ENCODE data around the gene SMOC2. TPM values are rescaled to one million over a fixed set of nuclear protein-coding genes. Genes with fewer than 3 reads are reported as not detected.

The SMOC2 gene
- total and polyA plus RNA-seq, 3 experiments from 2014 or later = not detected

DNA sequence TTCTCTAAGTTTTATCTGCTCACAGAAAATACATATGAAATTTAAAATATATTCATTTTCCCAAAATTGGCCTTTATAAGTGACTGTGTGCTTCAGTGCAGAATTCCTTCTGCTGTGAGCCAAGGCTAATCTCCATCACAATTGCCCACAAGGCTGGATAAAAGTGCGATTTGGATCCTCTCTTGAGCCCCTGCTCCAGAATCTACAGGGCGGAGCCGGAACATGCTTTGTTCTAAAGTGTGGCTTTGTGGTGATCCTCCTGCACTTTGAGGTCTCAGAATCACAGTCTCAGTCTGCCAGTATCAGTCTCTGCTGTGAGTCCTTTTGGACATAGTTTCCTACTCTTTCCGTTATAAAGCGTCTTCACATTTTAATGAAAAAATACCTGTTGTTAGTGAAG lies 28.9 kb downstream of the SMOC2 start:
- CTCF ChIA-PET = no interaction called here
- H3K27ac Mint-ChIP-seq = no peak overlapping the region
- H3K4me1 Mint-ChIP-seq = no peaks in the 10 kb centered on the region
- POLR2A ChIA-PET = no interaction called here
- H3K4me3 Mint-ChIP-seq = no peak overlapping the region
- no peaks in the 10 kb centered on the region for H3K9me3 Mint-ChIP-seq
- no peaks in the 10 kb centered on the region for H3K9me3 ChIP-seq (ENCODE audit: low read length)
- no peaks in the 10 kb centered on the region for H3K4me1 ChIP-seq (ENCODE audit: insufficient read depth, low read length)
- no peak overlapping the region for H3K27ac ChIP-seq (ENCODE audit: low read depth, low read length)
- H3K4me3 ChIP-seq (ENCODE audit: low read length) = no peak overlapping the region
- H3K36me3 ChIP-seq (ENCODE audit: insufficient read depth, low read length) = no peaks in the 10 kb centered on the region
- peaks cover 4 to 5% of the 10 kb centered on the region in 2 donors for H3K27me3 Mint-ChIP-seq
- DNase-seq = no peak
- no peaks in the 10 kb centered on the region for H3K36me3 Mint-ChIP-seq
- H3K27me3 ChIP-seq (ENCODE audit: insufficient read depth, low read length, poor library complexity, severe bottlenecking) = no peaks in the 10 kb centered on the region

DNA sequence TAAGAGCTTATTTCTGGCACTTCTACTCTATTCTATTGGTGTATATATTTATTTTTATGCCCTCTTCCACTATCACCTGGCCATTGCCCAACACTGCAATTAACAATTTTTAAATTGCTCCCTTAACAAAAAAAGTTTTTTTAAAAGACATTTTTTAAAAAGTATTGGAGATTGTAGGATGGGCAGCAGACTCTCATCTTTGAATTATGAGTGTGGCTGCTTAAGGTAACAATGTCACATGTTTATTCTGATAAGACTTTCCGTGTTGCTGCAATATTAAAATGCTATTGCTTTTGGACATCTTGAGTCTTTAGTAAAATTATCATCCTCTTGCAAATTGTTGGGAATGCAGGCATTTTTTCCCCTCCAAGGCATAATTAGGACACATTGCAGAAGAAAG lies 31.4 kb downstream of the SMOC2 start:
- peaks cover 0 to 6% (median 0%) of the 10 kb centered on the region in 5 donors for H3K9me3 Mint-ChIP-seq
- no peaks in the 10 kb centered on the region for H3K4me1 Mint-ChIP-seq
- Histone ChIP-seq H3K9me3 (ENCODE audit: low read length) (no peaks in the 10 kb centered on the region), H3K4me1 (ENCODE audit: insufficient read depth, low read length) (no peaks in the 10 kb centered on the region), H3K27ac (ENCODE audit: low read depth, low read length) (no peak overlapping the region), H3K4me3 (ENCODE audit: low read length) (no peak overlapping the region), H3K27me3 (ENCODE audit: insufficient read depth, low read length, poor library complexity, severe bottlenecking) (no peaks in the 10 kb centered on the region), H3K36me3 (ENCODE audit: insufficient read depth, low read length) (no peaks in the 10 kb centered on the region)
- H3K27me3 Mint-ChIP-seq = peaks cover 6 to 19% of the 10 kb centered on the region in 2 donors
- ChIA-PET CTCF (no interaction called here), POLR2A (no interaction called here)
- no peak overlapping the region for H3K4me3 Mint-ChIP-seq
- no peaks in the 10 kb centered on the region for H3K36me3 Mint-ChIP-seq
- no peak for DNase-seq
- no peak overlapping the region for H3K27ac Mint-ChIP-seq

DNA sequence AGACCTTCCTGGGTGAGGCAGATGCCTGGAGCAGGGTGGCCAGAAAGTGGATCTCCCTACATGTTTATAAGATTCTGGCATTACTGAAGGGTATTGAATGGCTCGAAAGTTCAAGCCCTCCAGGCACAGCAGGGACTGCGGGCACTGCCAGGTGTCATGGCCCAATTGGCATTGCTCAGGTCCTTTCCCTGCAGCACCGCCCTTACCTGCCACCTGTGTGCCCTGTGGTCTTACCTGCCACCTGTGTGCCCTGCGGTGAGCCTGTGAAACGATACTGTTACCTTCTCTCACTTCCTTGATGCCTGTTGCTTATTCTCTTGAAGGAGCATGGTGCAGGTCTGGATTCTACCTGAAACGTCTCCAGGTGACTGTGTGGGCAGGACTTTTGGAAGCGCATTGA lies 32.2 kb downstream of the SMOC2 start:
- no peaks in the 10 kb centered on the region for H3K9me3 ChIP-seq (ENCODE audit: low read length)
- no peaks in the 10 kb centered on the region for H3K36me3 ChIP-seq (ENCODE audit: insufficient read depth, low read length)
- ChIA-PET POLR2A (no interaction called here), CTCF (no interaction called here)
- no peak overlapping the region for H3K27ac ChIP-seq (ENCODE audit: low read depth, low read length)
- Mint-ChIP-seq H3K36me3 (no peaks in the 10 kb centered on the region), H3K9me3 (peaks cover 0 to 8% (median 2%) of the 10 kb centered on the region in 5 donors), H3K4me3 (no peak overlapping the region), H3K4me1 (no peaks in the 10 kb centered on the region), H3K27me3 (peaks cover 6 to 21% of the 10 kb centered on the region in 2 donors), H3K27ac (no peak overlapping the region)
- H3K4me3 ChIP-seq (ENCODE audit: low read length) = no peak overlapping the region
- H3K4me1 ChIP-seq (ENCODE audit: insufficient read depth, low read length) = no peaks in the 10 kb centered on the region
- no peaks in the 10 kb centered on the region for H3K27me3 ChIP-seq (ENCODE audit: insufficient read depth, low read length, poor library complexity, severe bottlenecking)
- DNase-seq = no peak

DNA sequence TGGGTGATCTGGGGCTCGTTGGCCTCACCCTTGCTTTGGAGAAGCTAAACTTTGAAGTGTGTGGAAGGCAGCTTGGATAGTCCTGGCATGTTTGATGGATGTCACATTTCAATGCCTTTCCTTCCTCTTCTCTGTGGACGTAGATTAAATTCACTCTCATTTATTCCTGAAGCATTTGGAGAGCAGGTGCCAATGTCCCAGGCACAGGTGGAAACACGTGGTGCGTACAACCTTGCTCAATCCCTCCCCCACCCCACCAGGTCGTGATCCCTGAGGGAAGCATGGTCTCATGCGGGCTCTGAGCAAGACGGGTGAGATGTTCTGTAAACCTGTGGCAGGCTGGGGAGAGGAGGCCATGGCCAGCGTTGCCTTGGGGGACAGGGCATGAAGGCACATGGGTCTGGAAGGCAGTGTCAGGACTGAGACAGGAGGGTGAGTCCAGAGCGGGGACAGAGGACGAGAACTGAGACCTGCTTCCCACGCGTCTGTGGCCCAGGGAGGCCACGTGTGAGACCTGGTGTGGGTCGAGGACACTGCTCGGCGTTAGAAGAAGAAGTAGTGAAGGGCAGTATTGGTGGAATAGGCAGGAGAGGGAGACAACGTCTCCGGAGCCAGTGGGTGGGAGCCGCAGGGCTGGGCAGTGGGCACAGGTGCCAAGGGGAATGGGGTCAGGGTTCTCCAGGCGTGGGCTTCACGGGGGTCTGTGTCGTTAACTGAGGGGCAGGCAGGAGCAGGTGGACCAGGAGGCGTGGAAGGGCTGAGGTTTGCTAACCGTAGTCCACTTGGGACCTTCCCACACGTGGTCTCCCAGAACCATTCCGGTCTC lies 34.4 kb downstream of the SMOC2 start:
- H3K27ac ChIP-seq (ENCODE audit: low read depth, low read length) = no peak overlapping the region
- H3K36me3 Mint-ChIP-seq = peaks cover 0 to 2% (median 0%) of the 10 kb centered on the region in 3 donors
- H3K4me3 Mint-ChIP-seq = no peak overlapping the region
- H3K27ac Mint-ChIP-seq = no peak overlapping the region
- H3K4me1 ChIP-seq (ENCODE audit: insufficient read depth, low read length) = no peaks in the 10 kb centered on the region
- H3K4me1 Mint-ChIP-seq = no peaks in the 10 kb centered on the region
- no peaks in the 10 kb centered on the region for H3K27me3 ChIP-seq (ENCODE audit: insufficient read depth, low read length, poor library complexity, severe bottlenecking)
- no peaks in the 10 kb centered on the region for H3K36me3 ChIP-seq (ENCODE audit: insufficient read depth, low read length)
- H3K4me3 ChIP-seq (ENCODE audit: low read length) = no peak overlapping the region
- H3K27me3 Mint-ChIP-seq = peaks cover 3 to 21% of the 10 kb centered on the region in 2 donors
- ChIA-PET CTCF (no interaction called here), POLR2A (no interaction called here)
- H3K9me3 Mint-ChIP-seq = peaks cover 3 to 15% (median 13%) of the 10 kb centered on the region in 5 donors
- DNase-seq = no peak
- no peaks in the 10 kb centered on the region for H3K9me3 ChIP-seq (ENCODE audit: low read length)

DNA sequence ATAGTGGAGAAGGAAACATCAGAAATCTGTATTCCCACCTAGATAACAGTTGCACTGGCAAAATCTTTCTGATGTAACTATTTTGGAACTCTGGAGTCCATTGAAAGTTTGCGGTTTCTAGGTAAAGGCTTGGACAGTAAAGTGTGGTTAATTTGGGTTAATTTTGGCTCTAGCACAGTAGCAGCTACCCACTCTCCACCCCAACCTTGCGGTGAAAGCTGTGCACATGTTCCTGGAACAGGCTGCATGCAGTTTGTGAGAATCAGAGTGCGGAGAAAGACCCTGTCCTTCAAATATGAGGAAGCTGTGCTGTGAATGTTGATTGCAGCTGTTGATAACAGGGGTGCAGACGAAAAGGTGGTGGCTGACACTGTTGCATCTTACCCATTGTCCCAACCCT lies 38.4 kb downstream of the SMOC2 start:
- Histone ChIP-seq H3K9me3 (ENCODE audit: low read length) (no peaks in the 10 kb centered on the region), H3K4me3 (ENCODE audit: low read length) (no peak overlapping the region), H3K27me3 (ENCODE audit: insufficient read depth, low read length, poor library complexity, severe bottlenecking) (no peaks in the 10 kb centered on the region), H3K27ac (ENCODE audit: low read depth, low read length) (no peak overlapping the region), H3K4me1 (ENCODE audit: insufficient read depth, low read length) (no peaks in the 10 kb centered on the region), H3K36me3 (ENCODE audit: insufficient read depth, low read length) (no peaks in the 10 kb centered on the region)
- Mint-ChIP-seq H3K4me1 (peaks cover 1 to 10% (median 4%) of the 10 kb centered on the region in 3 donors), H3K36me3 (peaks cover 0 to 4% (median 0%) of the 10 kb centered on the region in 3 donors), H3K27me3 (peaks cover 7 to 21% of the 10 kb centered on the region in 2 donors), H3K27ac (no peak overlapping the region), H3K4me3 (no peak overlapping the region), H3K9me3 (peaks cover 3 to 20% (median 18%) of the 10 kb centered on the region in 5 donors)
- ChIA-PET POLR2A (no interaction called here), CTCF (no interaction called here)
- DNase-seq = no peak

DNA sequence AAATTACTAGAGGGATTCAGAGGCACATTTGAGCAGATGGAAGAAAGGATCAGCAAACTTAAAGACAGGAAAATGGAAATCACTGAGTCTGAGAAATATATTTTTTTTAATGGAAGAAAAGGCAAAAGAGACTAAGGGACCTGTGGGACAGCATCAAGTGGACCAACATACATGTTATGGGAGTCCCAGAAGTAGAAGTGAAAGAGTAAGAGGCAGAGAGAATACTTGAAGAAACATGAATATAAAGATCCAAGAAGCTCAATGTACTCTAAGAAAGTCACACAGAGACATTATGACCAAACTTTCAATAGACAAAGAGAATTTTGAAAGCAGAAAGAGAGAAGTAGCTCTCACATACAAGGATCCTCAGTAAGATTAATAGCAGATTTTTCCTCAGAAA lies 39.5 kb downstream of the SMOC2 start:
- no peaks in the 10 kb centered on the region for H3K9me3 ChIP-seq (ENCODE audit: low read length)
- CTCF ChIA-PET = no interaction called here
- Mint-ChIP-seq H3K36me3 (peaks cover 0 to 4% (median 0%) of the 10 kb centered on the region in 3 donors), H3K4me1 (peaks cover 1 to 10% (median 4%) of the 10 kb centered on the region in 3 donors), H3K9me3 (peaks cover 3 to 20% (median 16%) of the 10 kb centered on the region in 5 donors), H3K27me3 (peaks cover 7 to 11% of the 10 kb centered on the region in 2 donors), H3K4me3 (no peak overlapping the region), H3K27ac (no peak overlapping the region)
- H3K36me3 ChIP-seq (ENCODE audit: insufficient read depth, low read length) = no peaks in the 10 kb centered on the region
- POLR2A ChIA-PET = no interaction called here
- no peak for DNase-seq
- H3K27me3 ChIP-seq (ENCODE audit: insufficient read depth, low read length, poor library complexity, severe bottlenecking) = no peaks in the 10 kb centered on the region
- H3K4me3 ChIP-seq (ENCODE audit: low read length) = no peak overlapping the region
- no peaks in the 10 kb centered on the region for H3K4me1 ChIP-seq (ENCODE audit: insufficient read depth, low read length)
- H3K27ac ChIP-seq (ENCODE audit: low read depth, low read length) = no peak overlapping the region

DNA sequence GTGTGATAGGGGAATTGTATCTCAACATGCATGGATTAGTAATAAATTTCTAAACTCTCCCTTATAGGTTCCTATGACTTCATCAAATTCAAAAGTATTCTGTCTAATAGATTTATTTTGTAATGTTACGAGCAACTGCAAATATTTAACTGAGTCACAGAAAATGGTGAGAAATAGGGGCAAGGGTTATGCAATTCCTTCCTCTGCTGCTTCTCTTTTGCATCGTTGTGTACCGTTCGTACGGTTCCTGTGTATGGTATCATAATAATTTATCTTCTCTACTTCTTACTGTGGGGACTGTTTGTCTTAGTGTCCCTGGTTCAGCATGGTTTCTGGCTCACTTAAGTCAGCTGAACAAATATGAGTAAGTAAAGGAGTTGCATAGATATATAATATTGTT lies 44.8 kb downstream of the SMOC2 start:
- Histone ChIP-seq H3K27ac (ENCODE audit: low read depth, low read length) (no peak overlapping the region), H3K9me3 (ENCODE audit: low read length) (no peaks in the 10 kb centered on the region), H3K27me3 (ENCODE audit: insufficient read depth, low read length, poor library complexity, severe bottlenecking) (no peaks in the 10 kb centered on the region), H3K4me1 (ENCODE audit: insufficient read depth, low read length) (no peaks in the 10 kb centered on the region), H3K4me3 (ENCODE audit: low read length) (no peak overlapping the region), H3K36me3 (ENCODE audit: insufficient read depth, low read length) (no peaks in the 10 kb centered on the region)
- peaks cover 0 to 6% of the 10 kb centered on the region in 2 donors for H3K27me3 Mint-ChIP-seq
- H3K4me3 Mint-ChIP-seq = no peak overlapping the region
- peaks cover 1 to 10% (median 4%) of the 10 kb centered on the region in 3 donors for H3K4me1 Mint-ChIP-seq
- no peak for DNase-seq
- POLR2A ChIA-PET = no interaction called here
- no peaks in the 10 kb centered on the region for H3K36me3 Mint-ChIP-seq
- peaks cover 0 to 2% (median 0%) of the 10 kb centered on the region in 5 donors for H3K9me3 Mint-ChIP-seq
- CTCF ChIA-PET = no interaction called here
- H3K27ac Mint-ChIP-seq = no peak overlapping the region

DNA sequence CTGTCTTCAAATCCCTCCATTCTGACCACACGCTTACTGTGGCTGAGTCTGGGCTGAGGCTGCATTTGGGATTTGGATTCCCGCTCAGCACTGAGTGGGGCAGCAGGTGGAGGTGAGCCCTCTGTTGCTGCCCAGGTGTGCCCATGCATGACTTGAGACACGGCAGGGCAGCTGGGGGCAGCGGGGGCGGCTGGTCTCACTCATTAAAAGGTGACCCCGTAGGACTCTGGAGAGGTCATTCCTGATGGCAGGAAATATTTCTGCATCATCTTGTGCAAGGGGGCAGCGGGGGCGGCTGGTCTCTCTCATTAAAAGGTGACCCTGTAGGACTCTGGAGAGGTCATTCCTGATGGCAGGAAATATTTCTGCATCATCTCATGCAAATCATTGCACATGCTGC lies 49.8 kb downstream of the SMOC2 start:
- no peak for DNase-seq
- Mint-ChIP-seq H3K36me3 (no peaks in the 10 kb centered on the region), H3K4me3 (no peak overlapping the region), H3K9me3 (no peaks in the 10 kb centered on the region), H3K27me3 (peaks cover 0 to 8% of the 10 kb centered on the region in 2 donors), H3K4me1 (no peaks in the 10 kb centered on the region), H3K27ac (no peak overlapping the region)
- no peaks in the 10 kb centered on the region for H3K27me3 ChIP-seq (ENCODE audit: insufficient read depth, low read length, poor library complexity, severe bottlenecking)
- no peaks in the 10 kb centered on the region for H3K4me1 ChIP-seq (ENCODE audit: insufficient read depth, low read length)
- no peaks in the 10 kb centered on the region for H3K36me3 ChIP-seq (ENCODE audit: insufficient read depth, low read length)
- H3K9me3 ChIP-seq (ENCODE audit: low read length) = no peaks in the 10 kb centered on the region
- H3K27ac ChIP-seq (ENCODE audit: low read depth, low read length) = no peak overlapping the region
- no peak overlapping the region for H3K4me3 ChIP-seq (ENCODE audit: low read length)
- ChIA-PET CTCF (no interaction called here), POLR2A (no interaction called here)
